OCI-LY1 (cell line): ENCODE measurements around the gene HINFP.

Experiments used
- H2AFZ ChIP-seq: fragments of 200-600 bp; sonication (generic), shearing (Covaris generic); 2 replicates; pipeline ENCODE4 v1.6.0; 2014; ENCODE audit warnings: antibody characterized with exemption, mild to moderate bottlenecking, low read length
- H3F3A ChIP-seq: fragments of 200-600 bp; sonication (generic), shearing (Covaris generic); 2 replicates; pipeline ENCODE4 v1.6.0; 2014; ENCODE audit warnings: mild to moderate bottlenecking, antibody characterized with exemption, low read length, moderate library complexity; ENCODE audit not compliant: insufficient read depth
- H3K27ac ChIP-seq: fragments of 200-600 bp; sonication (generic); 2 replicates; pipeline ENCODE4 v1.5.1; 2014; ENCODE audit warnings: low read length, mixed run types, mild to moderate bottlenecking, low read depth; ENCODE audit not compliant: poor library complexity, severe bottlenecking
- H3K27me3 ChIP-seq: fragments of 200-600 bp; sonication (generic); 2 replicates; pipeline ENCODE4 v1.6.0; 2014; ENCODE audit warnings: antibody characterized with exemption, mild to moderate bottlenecking, low read length, moderate library complexity; ENCODE audit not compliant: insufficient read depth
- H3K36me3 ChIP-seq: fragments of 200-600 bp; sonication (generic); 2 replicates; pipeline ENCODE4 v1.6.1; 2014; ENCODE audit warnings: mild to moderate bottlenecking, antibody characterized with exemption, low read length, moderate library complexity, mixed read lengths; ENCODE audit not compliant: insufficient read depth
- H3K4me1 ChIP-seq: fragments of 200-600 bp; sonication (generic); 2 replicates; pipeline ENCODE4 v1.5.1; 2014; ENCODE audit warnings: mild to moderate bottlenecking, low read length, moderate library complexity; ENCODE audit not compliant: insufficient read depth, severe bottlenecking
- H3K4me2 ChIP-seq: fragments of 200-600 bp; sonication (generic), shearing (Covaris generic); 2 replicates; pipeline ENCODE4 v1.6.1; 2014; ENCODE audit warnings: low read length
- H3K4me3 ChIP-seq: fragments of 200-600 bp; sonication (generic); 2 replicates; pipeline ENCODE4 v1.5.1; 2014; ENCODE audit warnings: low read length, low read depth, mild to moderate bottlenecking, mixed read lengths; ENCODE audit not compliant: poor library complexity, severe bottlenecking
- H3K79me2 ChIP-seq: fragments of 200-600 bp; shearing (Covaris generic); 2 replicates; pipeline ENCODE4 v1.6.1; 2016; ENCODE audit warnings: mixed run types, low read length, mixed read lengths; ENCODE audit not compliant: insufficient read depth
- H3K9ac ChIP-seq: fragments of 200-600 bp; sonication (generic), shearing (Covaris generic); 2 replicates; pipeline ENCODE4 v1.6.1; 2014; ENCODE audit warnings: mild to moderate bottlenecking, low read length, mixed read lengths
- H3K9me2 ChIP-seq: fragments of 200-600 bp; sonication (generic), shearing (Covaris generic); 2 replicates; pipeline ENCODE4 v1.6.1; 2014; ENCODE audit warnings: low read depth, mild to moderate bottlenecking, low read length, mixed read lengths
- H3K9me3 ChIP-seq: fragments of 200-600 bp; shearing (Covaris generic); 2 replicates; pipeline ENCODE4 v1.6.1; 2014; ENCODE audit warnings: low read length, mixed read lengths
- H4K20me1 ChIP-seq: fragments of 200-600 bp; sonication (generic), shearing (Covaris generic); 2 replicates; pipeline ENCODE4 v1.6.0; 2016; ENCODE audit warnings: mild to moderate bottlenecking, low read length; ENCODE audit not compliant: insufficient read depth
- CTCF ChIP-seq: fragments of 200-600 bp; sonication (generic), shearing (Covaris generic); IDR thresholded peaks from 2 replicates; pipeline ENCODE4 v1.5.1; 2017; ENCODE audit warnings: mild to moderate bottlenecking, antibody characterized with exemption, low read length, moderate library complexity, mixed read lengths
- EZH2 ChIP-seq: fragments of 200-600 bp; sonication (generic), shearing (Covaris generic); IDR thresholded peaks from 2 replicates; pipeline ENCODE4 v1.8.0; 2017; ENCODE audit warnings: borderline replicate concordance, mixed run types, mild to moderate bottlenecking, antibody characterized with exemption, low read length, moderate library complexity, mixed read lengths

Gene HINFP

GRCh38 chr11:119158467-119158866 lies 37.1 kb downstream of the HINFP start:
- no peak overlapping the region for H3K27ac ChIP-seq
- TF ChIP-seq CTCF (no peak), EZH2 (no peak)
- no peak overlapping the region for H3K9ac ChIP-seq
- no peaks in the 10 kb centered on the region for H3K79me2 ChIP-seq
- H3K4me1 ChIP-seq, result no peaks in the 10 kb centered on the region
- no peak overlapping the region for H3K4me3 ChIP-seq
- H2AFZ ChIP-seq, result no peak overlapping the region
- no peaks in the 10 kb centered on the region for H3K9me2 ChIP-seq
- no peaks in the 10 kb centered on the region for H3K9me3 ChIP-seq
- no peak overlapping the region for H3K4me2 ChIP-seq
- H3K27me3 ChIP-seq, result no peaks in the 10 kb centered on the region
- no peaks in the 10 kb centered on the region for H3K36me3 ChIP-seq
- no peaks in the 10 kb centered on the region for H4K20me1 ChIP-seq
- no peaks in the 10 kb centered on the region for H3F3A ChIP-seq

GRCh38 chr11:119160151-119160550 lies 38.8 kb downstream of the HINFP start:
- Histone ChIP-seq H3K27ac (no peak overlapping the region), H2AFZ (no peak overlapping the region), H3K9ac (no peak overlapping the region)

GRCh38 chr11:119161871-119162270 lies 40.5 kb downstream of the HINFP start:
- H3F3A ChIP-seq, result no peaks in the 10 kb centered on the region
- no peaks in the 10 kb centered on the region for H3K4me1 ChIP-seq
- H3K4me3 ChIP-seq, result no peak overlapping the region

More at GRCh38 chr11:119160151-119160550, 38.8 kb downstream of the HINFP start:
- no peaks in the 10 kb centered on the region for H4K20me1 ChIP-seq
- H3K4me3 ChIP-seq, result no peak overlapping the region
- H3K4me1 ChIP-seq, result no peaks in the 10 kb centered on the region
- H3F3A ChIP-seq, result no peaks in the 10 kb centered on the region
- no peaks in the 10 kb centered on the region for H3K9me2 ChIP-seq
- no peak overlapping the region for H3K4me2 ChIP-seq
- H3K79me2 ChIP-seq, result no peaks in the 10 kb centered on the region
- H3K36me3 ChIP-seq, result no peaks in the 10 kb centered on the region
- no peaks in the 10 kb centered on the region for H3K9me3 ChIP-seq
- no peaks in the 10 kb centered on the region for H3K27me3 ChIP-seq
- TF ChIP-seq EZH2 (no peak), CTCF (no peak)

More at GRCh38 chr11:119161871-119162270, 40.5 kb downstream of the HINFP start:
- Histone ChIP-seq H4K20me1 (no peaks in the 10 kb centered on the region), H2AFZ (no peak overlapping the region), H3K27ac (no peak overlapping the region), H3K9me2 (no peaks in the 10 kb centered on the region), H3K4me2 (no peak overlapping the region), H3K79me2 (no peaks in the 10 kb centered on the region), H3K36me3 (no peaks in the 10 kb centered on the region), H3K27me3 (no peaks in the 10 kb centered on the region), H3K9ac (no peak overlapping the region), H3K9me3 (no peaks in the 10 kb centered on the region)
- TF ChIP-seq EZH2 (no peak), CTCF (no peak)
